GM18861 (cell line): ENCODE data around the gene CPNE2.
"Not testable (repeated sequence)": the region's sequence is repeated elsewhere in the genome, so short reads cannot be mapped to it uniquely, and the experiment has no call there.

Experiments
- ATAC-seq: cut with Tn5 transposase; IDR thresholded peaks from one replicate; pipeline ENCODE4 v1.9.1; 2021; ENCODE audit not compliant: unreplicated experiment

Gene CPNE2

DNA sequence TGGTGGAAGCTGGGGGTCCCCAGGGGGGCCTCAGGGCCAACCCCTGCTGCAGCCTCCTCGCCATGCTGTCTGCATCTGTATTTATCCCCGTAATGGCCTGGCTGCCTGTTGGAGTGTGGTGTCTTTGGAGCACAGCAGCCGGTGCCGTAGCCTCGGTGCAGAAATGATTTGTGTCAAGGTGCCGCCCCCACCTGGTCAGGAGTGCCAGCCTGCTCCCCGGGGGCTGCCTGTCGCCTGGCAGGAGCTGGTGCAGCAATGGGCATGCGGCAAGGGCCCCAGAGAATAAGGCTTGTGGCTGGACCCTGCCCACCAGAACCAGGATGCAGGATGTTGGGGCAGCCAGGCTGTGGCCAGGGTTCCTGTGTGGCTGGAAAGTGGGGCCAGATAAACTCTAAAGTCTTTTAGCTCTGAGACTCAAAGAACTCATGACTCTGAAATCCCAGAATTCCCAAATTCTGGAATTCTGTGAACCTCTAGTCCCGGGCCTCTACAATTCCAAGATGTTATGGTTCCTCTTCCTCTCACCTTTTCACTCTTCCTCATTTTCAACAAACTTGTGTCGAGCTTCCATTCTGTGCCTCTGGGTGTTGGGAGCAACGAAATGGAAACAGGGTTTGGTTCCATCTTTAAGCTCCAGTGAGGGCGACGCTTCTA is 5.9 kb downstream of the CPNE2 start:
- no peak for ATAC-seq

DNA sequence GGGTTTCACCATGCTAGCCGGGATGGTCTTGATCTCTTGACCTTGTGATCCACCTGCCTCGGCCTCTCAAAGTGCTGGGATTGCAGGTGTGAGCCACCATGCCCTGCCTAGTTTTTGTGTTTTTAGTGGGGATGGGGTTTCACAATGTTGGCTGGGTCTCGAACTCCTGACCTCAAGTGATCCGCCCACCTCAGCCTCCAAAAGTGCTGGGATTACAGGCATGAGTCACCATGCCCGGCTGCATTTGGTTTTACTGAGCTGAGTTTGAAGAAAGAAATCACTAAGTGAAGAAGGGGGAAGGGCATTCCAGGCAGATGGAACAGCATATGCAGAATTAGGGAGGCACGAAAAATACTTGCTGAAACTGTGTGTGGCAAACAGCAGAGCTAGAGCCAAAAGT is 7.6 kb downstream of the CPNE2 start:
- not testable (repeated sequence) for ATAC-seq

DNA sequence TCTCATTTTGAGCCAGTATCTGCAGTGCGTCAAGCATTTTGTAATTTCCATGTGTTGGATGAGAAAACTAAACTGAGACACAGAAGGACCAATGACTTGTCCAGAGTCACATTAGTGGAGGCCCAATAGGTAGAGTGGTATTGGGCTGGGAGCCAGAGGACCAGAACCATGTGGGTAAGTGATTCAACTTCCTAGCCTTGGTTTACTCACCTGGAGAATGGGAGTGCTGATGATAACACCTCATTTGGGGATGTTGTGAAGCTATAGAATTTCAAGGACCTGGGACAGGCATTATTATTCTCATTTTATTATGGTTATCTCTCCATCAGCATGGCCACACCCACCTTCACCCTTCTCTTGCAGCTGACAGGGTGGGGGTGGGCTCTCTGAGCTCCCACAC is 8.1 kb downstream of the CPNE2 start:
- no peak for ATAC-seq

DNA sequence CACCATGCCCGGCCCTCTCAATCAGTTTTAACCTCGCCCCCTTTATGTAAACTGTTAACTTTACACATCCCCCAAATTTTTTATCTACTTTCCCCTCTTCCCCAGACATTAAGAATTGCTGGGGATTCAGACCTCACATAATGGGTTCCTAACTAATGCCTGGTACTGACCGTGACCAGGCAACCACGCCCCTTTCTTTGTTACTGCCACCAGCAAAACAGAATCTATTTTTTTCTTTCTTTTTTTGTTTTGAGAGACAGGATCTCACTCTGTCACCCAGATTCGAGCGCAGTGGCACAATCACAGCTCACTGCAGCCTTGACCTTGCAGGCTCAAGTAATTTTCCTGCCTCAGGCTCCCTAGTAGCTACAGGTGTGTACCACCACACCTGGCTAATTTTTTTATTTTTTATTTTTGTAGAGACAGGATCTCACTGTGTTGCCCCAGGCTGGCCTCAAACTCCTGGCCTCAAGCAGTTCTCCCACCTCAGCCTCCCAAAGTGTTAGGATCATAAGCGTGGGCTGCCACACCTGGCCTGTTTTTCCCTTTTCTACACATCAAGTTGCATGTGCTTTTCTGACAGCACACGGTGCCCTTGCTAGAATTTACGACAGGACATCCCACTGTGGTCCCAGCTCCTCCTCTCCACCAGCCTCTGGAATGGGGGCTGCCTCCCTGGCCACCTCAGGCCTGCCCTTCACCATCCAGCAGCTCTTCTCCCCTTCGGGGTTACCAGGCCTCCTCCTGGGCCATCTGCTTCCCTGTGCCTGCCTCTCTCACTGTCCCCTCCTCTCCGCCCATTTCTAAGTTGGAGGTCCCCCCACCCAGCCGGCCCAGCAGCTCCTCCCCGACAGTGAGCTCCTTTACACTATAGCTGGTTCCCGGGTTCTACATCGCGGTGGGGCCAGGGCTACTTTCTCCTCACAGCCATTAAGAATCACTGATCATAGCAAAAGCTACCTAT is 10.8 kb downstream of the CPNE2 start:
- no peak for ATAC-seq

DNA sequence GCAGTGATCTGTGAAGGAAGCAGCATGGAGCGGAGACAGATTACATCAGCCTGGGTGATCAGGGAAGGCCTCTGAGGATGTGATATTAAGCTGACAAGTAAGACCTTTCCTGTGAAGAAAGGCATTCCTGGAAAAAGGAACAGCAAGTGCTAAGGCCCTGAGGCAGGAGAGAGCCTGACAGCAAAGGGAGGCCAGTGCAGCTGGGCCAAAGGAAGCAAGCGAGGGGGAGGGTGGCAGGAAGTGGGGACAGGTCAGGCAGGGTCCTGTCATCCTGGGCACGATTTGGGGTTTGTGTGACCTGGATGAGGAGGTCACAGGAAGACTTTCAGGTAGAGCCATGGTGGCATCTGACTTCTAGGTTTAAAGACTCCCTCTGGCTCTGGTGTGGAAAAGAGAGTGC is 12.3 kb downstream of the CPNE2 start:
- ATAC-seq: no peak

DNA sequence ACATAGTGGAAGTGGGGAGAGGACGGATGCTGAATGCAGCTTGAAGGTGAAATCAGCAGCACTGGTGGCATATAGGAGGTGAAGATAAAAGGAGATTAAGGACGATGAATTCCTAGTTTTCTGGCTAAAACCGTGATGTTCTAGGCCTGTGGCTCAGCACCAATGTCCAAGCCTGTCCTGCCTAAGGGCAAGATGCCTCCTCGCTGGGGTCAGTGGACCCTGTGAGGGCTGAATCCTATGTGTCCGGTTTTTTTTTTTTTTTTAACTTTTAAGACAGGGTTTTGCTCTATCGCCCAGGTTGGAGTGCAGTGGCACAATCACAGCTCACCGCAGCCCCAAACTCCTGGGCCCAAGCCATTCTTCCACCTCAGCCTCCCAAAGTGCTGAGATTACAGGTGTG is 12.8 kb downstream of the CPNE2 start:
- no peak for ATAC-seq

DNA sequence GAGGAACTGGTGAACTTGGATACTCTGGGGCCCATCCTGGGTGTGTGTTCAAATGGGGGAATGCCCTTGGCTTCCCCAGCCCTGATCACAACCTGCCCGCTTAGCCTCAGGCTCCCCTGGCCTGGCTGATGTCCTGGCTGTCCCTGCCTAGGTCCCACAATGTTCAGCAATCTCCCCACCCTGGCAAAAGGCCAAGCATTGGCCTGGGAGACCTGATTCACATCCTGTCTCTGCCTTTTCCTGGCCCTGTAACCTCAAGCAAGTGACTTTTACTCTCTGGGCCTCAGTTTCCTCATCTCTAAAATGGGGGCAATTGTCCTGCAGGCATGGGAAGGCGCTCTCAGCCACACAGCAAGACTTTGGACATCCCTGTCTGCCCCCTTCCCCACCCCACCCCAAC is 14.4 kb downstream of the CPNE2 start:
- no peak for ATAC-seq

DNA sequence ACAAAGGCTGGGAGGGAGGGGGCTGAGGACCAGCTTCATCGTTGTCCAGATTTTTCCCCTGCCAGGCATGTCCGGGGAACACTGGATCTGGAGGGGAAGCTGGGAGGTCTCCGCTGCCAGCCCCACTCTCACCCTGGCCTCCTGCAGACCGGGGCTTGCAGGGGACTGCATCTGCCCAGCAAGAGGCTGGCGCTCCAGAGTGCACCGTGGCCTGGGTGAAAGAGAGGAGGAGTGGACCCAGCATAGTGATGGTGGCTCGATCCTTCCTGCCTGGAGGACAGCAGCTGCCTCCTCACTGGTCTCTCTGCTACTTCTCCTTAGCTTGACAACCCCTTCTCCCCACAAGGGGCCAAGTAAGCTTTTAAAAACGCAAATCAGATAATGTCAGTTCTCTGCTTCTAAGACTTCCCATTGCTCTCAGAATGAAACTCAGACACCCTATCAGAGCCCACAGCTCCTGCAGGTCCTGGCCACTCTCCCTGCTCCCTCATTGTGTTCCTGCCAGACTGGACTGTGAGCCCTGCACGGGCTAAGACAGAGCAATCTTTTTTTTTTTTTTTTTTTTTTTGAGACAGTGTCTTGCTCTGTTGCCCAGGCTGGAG is 15.0 kb downstream of the CPNE2 start:
- no peak for ATAC-seq

DNA sequence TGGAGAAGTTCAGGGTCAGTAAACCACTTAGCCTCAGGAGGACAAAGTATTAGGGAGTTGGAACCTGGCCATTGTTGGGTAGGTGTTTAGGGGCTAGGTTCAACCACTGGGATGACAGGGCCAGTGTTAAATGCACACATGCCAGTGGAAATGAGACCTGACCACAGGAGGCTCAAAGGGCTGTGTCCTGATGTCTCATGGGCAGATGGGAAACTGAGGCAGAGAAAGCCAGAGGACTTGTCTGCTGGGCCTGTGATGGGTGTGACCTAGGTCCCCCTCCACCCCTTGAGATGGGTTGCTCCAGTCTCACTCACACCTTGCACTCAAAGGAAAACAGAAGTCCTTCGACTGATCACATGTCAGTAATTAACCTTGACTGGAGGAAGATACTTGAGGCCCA is 16.0 kb downstream of the CPNE2 start:
- no peak for ATAC-seq

DNA sequence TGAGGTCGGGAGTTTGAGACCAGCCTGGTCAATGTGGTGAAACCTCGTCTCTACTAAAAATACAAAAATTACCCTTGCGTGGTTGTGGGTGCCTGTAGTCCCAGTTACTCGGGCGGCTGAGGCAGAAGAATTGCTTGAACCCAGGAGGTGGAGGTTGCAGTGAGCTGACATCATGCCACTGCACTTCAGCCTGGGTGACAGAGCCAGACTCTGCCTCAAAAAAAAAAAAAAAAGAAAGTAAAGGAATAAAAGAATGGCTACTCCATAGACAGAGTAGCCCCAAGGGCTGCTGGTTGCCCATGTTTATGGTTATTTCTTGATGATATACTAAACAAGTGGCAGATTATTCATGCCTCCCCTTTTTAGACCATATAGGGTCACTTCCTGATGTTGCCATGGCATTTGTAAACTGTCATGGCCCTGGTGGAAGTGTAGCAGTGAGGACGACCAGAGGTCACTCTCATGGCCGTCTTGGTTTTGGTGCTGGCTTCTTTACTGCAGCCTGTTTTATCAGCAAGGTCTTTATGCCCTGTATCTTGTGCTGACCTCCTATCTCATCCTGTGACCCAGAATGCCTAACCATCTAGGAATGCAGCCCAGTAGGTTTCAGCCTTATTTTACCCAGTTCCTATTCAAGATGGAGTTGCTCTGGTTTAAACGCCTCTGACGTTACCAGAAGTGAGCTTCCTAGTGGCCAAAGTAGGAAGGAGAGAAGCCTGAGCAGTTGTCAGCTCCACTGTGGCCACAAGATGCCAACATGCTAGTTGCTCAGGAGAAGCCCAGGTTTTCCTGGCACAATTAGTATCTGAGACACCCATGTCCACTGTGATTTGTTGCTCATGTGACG is 17.1 kb downstream of the CPNE2 start:
- not testable (repeated sequence) for ATAC-seq

DNA sequence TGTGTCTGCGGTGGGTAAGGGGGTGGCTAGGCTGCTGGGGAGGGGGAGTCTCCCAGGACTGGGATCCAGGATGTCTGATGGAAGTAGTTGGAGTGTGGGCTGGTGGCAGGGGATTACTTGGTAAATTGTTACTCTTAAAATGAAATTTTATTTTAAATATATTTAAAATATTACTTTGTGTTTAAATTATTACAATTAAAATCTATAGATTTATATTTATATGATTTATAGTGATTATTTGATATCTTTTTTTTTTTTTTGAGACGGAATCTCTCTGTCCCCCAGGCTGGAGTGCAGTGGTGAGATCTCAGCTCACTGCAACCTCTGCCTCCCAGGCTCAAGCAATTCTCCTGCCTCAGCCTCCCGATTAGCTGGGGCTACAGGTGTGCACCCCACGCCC is 18.6 kb downstream of the CPNE2 start:
- no peak for ATAC-seq

DNA sequence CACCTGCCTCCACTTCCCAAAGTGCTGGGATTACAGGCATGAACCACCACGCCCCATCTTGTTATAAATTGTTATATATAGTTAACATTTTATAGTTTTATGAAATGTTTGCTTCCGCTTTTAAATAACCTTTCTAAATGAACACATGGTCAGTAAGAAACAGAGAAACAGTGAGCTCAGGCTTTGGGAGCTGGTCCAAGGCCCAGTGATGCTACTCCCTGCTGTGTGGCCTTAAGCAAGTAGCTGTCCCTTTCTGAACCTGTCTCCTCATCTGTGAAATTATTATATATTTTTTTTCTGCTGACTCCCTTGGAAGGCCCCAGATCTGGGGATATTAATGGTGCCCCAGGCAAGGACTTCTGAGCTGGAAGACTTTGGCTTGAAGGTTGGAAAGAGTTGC is 19.0 kb downstream of the CPNE2 start:
- no peak for ATAC-seq

DNA sequence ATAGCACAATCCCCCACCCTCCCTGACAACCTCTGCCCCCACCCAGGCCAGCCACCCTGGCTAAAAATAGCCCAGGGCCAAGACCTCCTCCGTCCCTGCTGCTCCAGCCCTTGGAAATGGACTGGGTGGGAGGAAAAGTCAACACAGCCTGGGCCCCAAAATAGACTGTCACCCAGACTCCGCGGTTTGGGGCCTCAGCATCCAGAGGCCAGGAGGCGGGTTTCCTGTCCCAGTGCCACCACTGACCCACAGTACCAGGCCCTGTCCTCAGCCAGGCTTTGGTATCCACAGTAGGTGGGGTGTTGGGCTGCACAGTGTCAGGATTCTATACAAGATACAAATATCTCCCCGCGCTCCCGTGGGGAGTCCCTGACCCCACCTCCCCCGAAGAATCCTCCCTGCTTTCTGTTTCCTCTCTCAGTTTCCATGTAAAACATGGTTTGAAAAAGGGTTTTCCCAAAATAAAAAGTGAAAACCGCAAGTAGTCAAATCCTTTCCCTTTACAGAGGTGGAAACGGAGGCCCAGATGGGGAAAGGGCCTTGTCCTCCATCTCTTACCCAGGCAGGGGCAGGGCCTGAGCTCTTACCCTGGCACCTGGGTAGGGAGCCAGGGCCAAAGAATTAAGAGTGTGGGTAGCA is 20.1 kb downstream of the CPNE2 start:
- ATAC-seq: no peak

DNA sequence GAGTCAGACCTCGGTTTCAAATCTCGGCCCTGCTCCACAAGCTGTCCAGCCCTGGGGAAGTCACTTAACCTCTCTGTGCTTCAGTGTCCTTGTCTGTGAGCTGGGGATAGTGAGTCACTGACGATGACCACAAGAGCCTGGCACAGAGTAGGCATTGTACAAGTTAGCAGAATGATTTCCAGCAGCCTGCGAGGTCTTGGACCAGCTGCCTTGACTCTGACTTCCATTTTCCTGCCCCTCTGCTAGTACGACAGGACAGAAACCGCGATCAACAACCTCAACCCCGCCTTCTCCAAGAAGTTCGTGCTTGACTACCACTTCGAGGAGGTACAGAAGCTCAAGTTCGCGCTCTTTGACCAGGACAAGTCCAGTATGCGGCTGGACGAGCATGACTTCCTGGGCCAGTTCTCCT is 20.7 kb downstream of the CPNE2 start:
- ATAC-seq: no peak

DNA sequence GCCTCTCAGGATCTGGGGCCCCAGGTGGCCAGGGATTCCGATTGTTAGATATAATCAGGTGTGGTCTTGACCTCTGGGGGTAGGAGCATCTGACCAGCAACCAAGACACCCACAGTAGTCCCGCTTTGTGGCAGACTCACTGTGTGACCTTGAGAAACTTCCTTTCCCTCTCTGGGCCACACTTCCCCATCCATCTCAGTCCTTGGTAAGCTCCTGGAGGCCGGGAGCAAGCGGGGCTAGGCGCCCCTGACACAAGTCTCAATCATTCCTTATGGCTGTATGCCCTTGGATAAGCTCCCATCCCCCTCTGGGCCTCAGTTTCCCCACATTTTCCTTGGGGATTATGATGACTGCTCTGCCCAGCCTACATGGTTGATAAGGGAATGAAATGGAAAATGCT is 21.3 kb downstream of the CPNE2 start:
- no peak for ATAC-seq

DNA sequence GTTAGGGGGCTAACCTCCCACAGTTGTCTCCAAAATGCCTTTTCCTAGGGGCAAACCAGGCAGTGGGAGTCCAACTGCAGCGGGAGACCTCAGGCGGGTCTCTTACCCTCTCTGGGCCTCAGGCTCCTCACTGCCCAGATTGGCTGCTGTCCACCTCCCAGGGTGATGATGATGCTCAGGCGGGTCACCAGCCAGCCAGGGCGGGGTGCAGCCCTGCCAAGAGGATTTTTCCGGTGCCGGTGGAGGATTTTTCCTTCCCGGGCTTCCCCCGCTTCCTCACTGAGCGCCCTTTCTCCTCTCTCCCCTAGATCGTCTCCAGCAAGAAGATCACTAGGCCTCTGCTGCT is 22.8 kb downstream of the CPNE2 start:
- no peak for ATAC-seq

DNA sequence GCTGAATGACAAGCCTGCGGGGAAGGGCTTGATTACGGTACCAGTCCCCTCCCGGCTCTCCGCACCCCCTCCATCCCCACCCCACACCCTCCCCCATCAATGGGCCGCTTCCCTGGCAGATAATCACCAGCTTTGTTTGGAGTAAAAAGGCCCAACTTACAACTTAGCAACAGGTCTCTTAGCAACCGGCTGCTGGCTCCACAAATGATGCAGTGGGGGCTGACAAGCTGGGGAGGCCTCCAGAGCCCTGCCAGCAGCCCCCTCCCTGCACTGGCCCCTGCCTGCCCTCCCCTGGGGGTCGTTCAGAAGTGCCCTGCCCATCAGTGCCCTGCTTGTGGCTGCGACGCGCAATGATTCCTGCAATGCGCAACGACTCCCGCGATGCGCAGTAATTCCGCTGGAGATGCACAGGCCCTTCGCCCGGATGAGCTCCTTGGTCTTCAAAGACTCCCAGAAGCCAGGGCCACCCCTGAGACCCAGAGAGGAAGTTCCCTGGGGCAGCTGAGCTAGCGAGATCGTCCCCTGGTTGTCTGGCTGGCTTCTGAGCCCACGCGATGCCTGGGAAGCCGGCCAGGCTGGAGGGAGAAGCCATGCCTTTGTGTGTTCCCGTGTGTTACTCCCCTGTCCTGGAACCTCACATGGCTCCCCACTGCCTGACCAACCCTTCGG is 23.3 kb downstream of the CPNE2 start:
- ATAC-seq: no peak

DNA sequence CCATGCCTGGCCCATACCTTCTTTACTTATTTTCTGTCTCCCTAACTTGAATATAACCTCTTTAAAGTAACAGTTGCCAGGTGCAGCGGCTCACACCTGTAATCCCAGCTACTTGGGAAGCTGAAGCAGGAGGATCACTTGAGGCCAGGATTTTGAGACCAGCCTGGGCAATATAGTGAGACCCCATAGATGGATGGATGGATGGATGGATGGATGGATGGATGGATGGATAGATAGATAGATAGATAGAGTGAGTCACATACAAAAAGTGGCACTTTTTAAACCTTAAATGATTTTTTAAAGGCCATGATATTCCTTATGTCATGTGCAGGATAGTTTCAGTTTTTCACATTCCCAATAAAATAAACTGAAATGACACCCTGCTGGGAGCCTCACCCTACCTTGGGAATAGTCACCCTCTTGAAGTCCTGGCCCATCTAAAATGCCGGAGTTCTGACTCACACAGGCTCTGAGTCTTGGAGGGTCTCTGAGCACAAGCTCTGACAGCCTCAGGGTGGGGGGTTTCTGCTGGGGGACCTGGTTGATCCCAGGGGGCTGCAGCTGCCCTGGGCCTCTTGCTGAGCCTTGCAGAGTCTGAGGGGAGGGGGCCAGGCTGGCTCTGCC is 26.2 kb downstream of the CPNE2 start:
- ATAC-seq: no peak

DNA sequence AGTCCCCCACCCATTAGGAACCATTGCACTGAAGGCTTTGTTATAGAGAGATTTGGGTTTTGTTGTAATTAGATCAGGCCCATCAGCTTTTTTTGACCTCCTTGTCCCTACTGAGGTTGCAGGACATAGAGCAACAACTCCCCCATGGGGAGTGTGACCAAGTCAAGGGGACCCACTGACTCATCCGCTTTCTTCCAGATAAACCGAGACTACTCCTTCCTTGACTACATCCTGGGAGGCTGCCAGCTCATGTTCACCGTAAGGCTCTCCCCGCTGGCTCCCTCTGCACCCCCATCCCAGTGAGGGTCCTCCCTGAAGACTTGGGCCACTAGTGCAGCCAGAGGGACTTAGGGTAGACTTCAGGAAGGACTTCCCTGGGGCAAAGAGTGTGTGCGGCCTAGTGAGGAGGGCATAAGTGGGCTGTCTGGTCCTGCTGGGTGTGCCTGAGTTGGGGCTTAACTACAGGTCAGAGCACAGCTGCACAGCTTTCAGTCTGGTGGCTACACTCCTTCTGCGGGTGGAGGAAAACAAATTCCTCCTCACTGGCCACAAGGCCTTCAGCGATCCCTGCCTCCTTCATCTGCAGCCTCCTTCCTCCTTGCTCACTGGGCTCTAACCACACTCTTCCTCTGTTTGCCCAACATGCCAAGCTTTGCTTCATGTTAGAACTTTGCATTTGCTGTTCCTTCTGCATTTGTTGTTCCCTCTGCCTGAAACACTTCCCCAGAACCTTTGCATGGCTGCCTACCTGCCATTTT is 31.0 kb downstream of the CPNE2 start:
- no peak for ATAC-seq
